Measurements from ENCODE around the gene RTP3. TPM values are rescaled to one million over a fixed set of nuclear protein-coding genes. Genes with fewer than 3 reads are reported as not detected.

RTP3 gene
- total RNA-seq, 2 experiments from 2014 or later: 0.74 to 1.3 TPM

DNA sequence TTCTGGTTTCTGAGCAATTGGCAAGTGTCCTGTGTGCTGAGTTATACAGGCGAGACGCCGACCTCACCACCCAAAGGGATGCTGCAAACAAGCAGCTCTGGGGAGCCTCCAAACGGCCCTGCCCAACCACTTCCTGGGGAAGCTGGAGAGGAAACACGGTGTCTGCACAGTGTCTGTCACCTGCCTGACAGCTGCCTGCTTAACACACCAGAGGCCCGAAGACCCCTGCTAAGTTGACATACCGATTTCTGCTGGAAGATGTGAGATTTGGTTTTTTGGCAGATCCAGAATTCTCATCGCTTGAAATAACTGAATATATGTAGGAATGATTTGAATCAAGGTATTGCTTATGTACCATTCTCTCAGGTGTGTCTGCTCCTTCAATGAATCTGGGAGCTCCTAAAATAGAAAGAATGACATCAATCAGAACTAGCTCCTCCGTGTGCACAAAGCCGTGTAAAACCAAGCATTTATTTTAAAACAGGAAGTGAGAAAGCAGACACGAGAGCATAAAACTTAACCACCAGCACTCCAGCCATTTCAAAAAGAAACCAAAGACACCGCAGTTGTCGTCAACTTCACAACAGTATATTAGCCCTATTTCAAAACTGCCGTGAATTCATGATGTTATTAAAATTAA lies 41.1 kb downstream of the RTP3 start:
- Histone ChIP-seq H3K9me3 (ENCODE audit: low read length) (no peaks in the 10 kb centered on the region), H3K27ac (ENCODE audit: low read depth, low read length, poor library complexity, severe bottlenecking) (peak overlapping the region; percentile 99), H3K9me2 (ENCODE audit: insufficient read depth, low read length) (no peaks in the 10 kb centered on the region), H3K4me1 (ENCODE audit: insufficient read depth, low read length, poor library complexity, severe bottlenecking) (peaks cover 79% of the 10 kb centered on the region), H3K36me3 (ENCODE audit: insufficient read depth, low read length) (peaks cover 6% of the 10 kb centered on the region), H3K79me2 (ENCODE audit: insufficient read depth, low read depth, low read length) (peaks cover 5% of the 10 kb centered on the region; the same call in 1 of the 2 replicates), H2AFZ (ENCODE audit: low read length) (no peak overlapping the region), H3K4me2 (ENCODE audit: low read length) (peak overlapping the region; percentile 80), H3K4me3 (ENCODE audit: low read depth, low read length, poor library complexity, severe bottlenecking) (peak overlapping the region; percentile 56), H4K20me1 (ENCODE audit: insufficient read depth, low read length) (no peaks in the 10 kb centered on the region)
- intact Hi-C loops (cut with micrococcal nuclease; ENCODE audit: unreplicated experiment): loop anchor here (1.0 to 2.0 kb wide), 3 partner anchors 10 to 51 kb away; no protein-coding TSS in a partner anchor
- BruUV-seq (replicated peaks): no TSS peak
- DNase-seq (ENCODE audit: low spot score): peak; percentile 99
- POLR2A ChIA-PET: interaction anchor here (0.6 to 9.2 kb wide), 13 partner anchors 9 to 86 kb away, joined by 3 to 149 read pairs (median 4); partner anchors contain the start of gene RTP3
- TF ChIP-seq, protein P1, sequence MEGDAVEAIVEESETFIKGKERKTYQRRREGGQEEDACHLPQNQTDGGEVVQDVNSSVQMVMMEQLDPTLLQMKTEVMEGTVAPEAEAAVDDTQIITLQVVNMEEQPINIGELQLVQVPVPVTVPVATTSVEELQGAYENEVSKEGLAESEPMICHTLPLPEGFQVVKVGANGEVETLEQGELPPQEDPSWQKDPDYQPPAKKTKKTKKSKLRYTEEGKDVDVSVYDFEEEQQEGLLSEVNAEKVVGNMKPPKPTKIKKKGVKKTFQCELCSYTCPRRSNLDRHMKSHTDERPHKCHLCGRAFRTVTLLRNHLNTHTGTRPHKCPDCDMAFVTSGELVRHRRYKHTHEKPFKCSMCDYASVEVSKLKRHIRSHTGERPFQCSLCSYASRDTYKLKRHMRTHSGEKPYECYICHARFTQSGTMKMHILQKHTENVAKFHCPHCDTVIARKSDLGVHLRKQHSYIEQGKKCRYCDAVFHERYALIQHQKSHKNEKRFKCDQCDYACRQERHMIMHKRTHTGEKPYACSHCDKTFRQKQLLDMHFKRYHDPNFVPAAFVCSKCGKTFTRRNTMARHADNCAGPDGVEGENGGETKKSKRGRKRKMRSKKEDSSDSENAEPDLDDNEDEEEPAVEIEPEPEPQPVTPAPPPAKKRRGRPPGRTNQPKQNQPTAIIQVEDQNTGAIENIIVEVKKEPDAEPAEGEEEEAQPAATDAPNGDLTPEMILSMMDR (conservative IDR thresholded peaks at IDR 0.05; ENCODE audit: low read length): no peak
- no peak for TF ChIP-seq EZH2phosphoT487 (IDR thresholded peaks at IDR 0.05; ENCODE audit: borderline replicate concordance, low read depth, low read length)
- CTCF ChIA-PET (ENCODE audit: unreplicated experiment): interaction anchor here (0.8 to 3.4 kb wide), 4 partner anchors 8 to 50 kb away, joined by 4 to 26 read pairs (median 16); no protein-coding TSS in a partner anchor

DNA sequence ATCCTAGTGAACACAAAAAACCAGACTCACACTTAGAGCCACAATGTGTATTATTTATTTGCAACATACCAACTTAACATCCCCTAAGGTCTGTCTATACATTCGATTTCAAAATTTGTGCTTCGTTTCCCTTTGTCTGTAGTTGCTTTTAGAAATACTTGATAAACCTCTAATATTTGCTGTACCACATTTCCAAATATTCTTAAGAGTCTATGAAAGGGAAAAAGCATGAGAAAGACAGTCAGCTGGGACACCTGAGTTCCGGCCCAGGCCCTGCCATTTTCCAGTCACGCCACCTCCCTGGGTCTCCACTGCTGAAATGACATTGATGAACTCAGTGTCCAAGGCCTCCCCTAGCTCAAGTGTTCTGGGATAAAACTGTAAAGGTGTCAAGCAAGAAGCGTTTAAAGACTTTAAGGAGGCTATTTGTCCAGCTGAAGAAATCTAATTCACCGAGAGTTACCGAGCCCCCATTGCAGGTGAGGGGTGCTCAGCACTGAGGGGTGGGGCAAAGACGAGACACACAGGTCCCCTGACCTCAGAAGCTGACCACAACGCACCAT lies 41.7 kb downstream of the RTP3 start:
- TF ChIP-seq EZH2phosphoT487 (IDR thresholded peaks at IDR 0.05; ENCODE audit: borderline replicate concordance, low read depth, low read length): no peak
- TF ChIP-seq, protein P1 (conservative IDR thresholded peaks at IDR 0.05; ENCODE audit: low read length): no peak
- H3K79me2 ChIP-seq (ENCODE audit: insufficient read depth, low read depth, low read length): peaks cover 5% of the 10 kb centered on the region; the same call in 1 of the 2 replicates
- peak overlapping the region; percentile 56 for H3K4me3 ChIP-seq (ENCODE audit: low read depth, low read length, poor library complexity, severe bottlenecking)
- intact Hi-C loops (cut with micrococcal nuclease; ENCODE audit: unreplicated experiment): loop anchor here (1.0 to 2.0 kb wide), 3 partner anchors 10 to 51 kb away; no protein-coding TSS in a partner anchor
- POLR2A ChIA-PET: interaction anchor here (0.7 to 9.2 kb wide), 7 partner anchors 10 to 158 kb away, joined by 3 to 149 read pairs (median 10); partner anchors contain the start of gene RTP3
- H3K36me3 ChIP-seq (ENCODE audit: insufficient read depth, low read length): peaks cover 6% of the 10 kb centered on the region; the same call in 1 of the 2 replicates
- no peaks in the 10 kb centered on the region for H3K9me3 ChIP-seq (ENCODE audit: low read length)
- H4K20me1 ChIP-seq (ENCODE audit: insufficient read depth, low read length): no peaks in the 10 kb centered on the region
- BruUV-seq (replicated peaks): TSS peak; percentile 99
- H2AFZ ChIP-seq (ENCODE audit: low read length): peak overlapping the region; percentile 25; the same call in 1 of the 2 replicates
- H3K9me2 ChIP-seq (ENCODE audit: insufficient read depth, low read length): no peaks in the 10 kb centered on the region
- peaks cover 85% of the 10 kb centered on the region for H3K4me1 ChIP-seq (ENCODE audit: insufficient read depth, low read length, poor library complexity, severe bottlenecking)
- peak overlapping the region; percentile 99 for H3K27ac ChIP-seq (ENCODE audit: low read depth, low read length, poor library complexity, severe bottlenecking)
- peak; percentile 62 for DNase-seq (ENCODE audit: low spot score)
- CTCF ChIA-PET (ENCODE audit: unreplicated experiment): interaction anchor here (0.8 to 3.4 kb wide), 4 partner anchors 8 to 51 kb away, joined by 3 to 26 read pairs (median 14); no protein-coding TSS in a partner anchor
- H3K4me2 ChIP-seq (ENCODE audit: low read length): peak overlapping the region; percentile 80

Data from OCI-LY7 (cell line).